GM19463 (cell line): ENCODE data around the gene MR1.
"Not testable (repeated sequence)": the region's sequence is repeated elsewhere in the genome, so short reads cannot be mapped to it uniquely, and the experiment has no call there.

Source experiments
- ATAC-seq: cut with Tn5 transposase; IDR thresholded peaks from one replicate; pipeline ENCODE4 v1.9.1; 2021; ENCODE audit warnings: mild to moderate bottlenecking, moderate library complexity; ENCODE audit not compliant: unreplicated experiment

MR1 gene

GRCh38 chr1:181028196-181028595 lies 5.6 kb upstream of the MR1 start:
- ATAC-seq = no peak

GRCh38 chr1:181028615-181029014 lies 5.2 kb upstream of the MR1 start:
- ATAC-seq = no peak

GRCh38 chr1:181032535-181032934 lies 1.2 kb upstream of the MR1 start:
- no peak for ATAC-seq

- peak; percentile 23 for ATAC-seq
Measured at GRCh38 chr1:181033128-181033798, 520 bp upstream of the MR1 start.

GRCh38 chr1:181035210-181035609 lies 1.4 kb downstream of the MR1 start:
- not testable (repeated sequence) for ATAC-seq

- ATAC-seq = no peak
Measured at GRCh38 chr1:181036107-181036836, 2.5 kb downstream of the MR1 start.

- ATAC-seq = no peak
Measured at GRCh38 chr1:181037386-181037785, 3.6 kb downstream of the MR1 start.

- no peak for ATAC-seq
Measured at GRCh38 chr1:181038399-181038873, 4.7 kb downstream of the MR1 start.

GRCh38 chr1:181040284-181040865 lies 6.6 kb downstream of the MR1 start:
- ATAC-seq = no peak

GRCh38 chr1:181043025-181043888 lies 9.5 kb downstream of the MR1 start:
- no peak for ATAC-seq

- peak; percentile 95 for ATAC-seq
Measured at GRCh38 chr1:181044449-181044966, 10.7 kb downstream of the MR1 start.

GRCh38 chr1:181045946-181046345 lies 12.2 kb downstream of the MR1 start:
- ATAC-seq = not testable (repeated sequence)

- no peak for ATAC-seq
Measured at GRCh38 chr1:181049378-181049777, 15.6 kb downstream of the MR1 start.

GRCh38 chr1:181050922-181051321 lies 17.1 kb downstream of the MR1 start:
- no peak for ATAC-seq

- ATAC-seq = no peak
Measured at GRCh38 chr1:181056560-181056959, 22.8 kb downstream of the MR1 start.

- ATAC-seq = no peak
Measured at GRCh38 chr1:181057079-181057478, 23.3 kb downstream of the MR1 start.

- no peak for ATAC-seq
Measured at GRCh38 chr1:181059435-181059834, 25.7 kb downstream of the MR1 start.

GRCh38 chr1:181060066-181060465 lies 26.3 kb downstream of the MR1 start:
- no peak for ATAC-seq

GRCh38 chr1:181060947-181061346 lies 27.2 kb downstream of the MR1 start:
- ATAC-seq = not testable (repeated sequence)

GRCh38 chr1:181061487-181061886 lies 27.7 kb downstream of the MR1 start:
- ATAC-seq = no peak
